C4-2B (cell line): ENCODE results near the gene MS4A15.

Source experiments
- CTCF ChIP-seq: fragments of 450-650 bp; conservative IDR thresholded peaks from 2 replicates; pipeline ENCODE4 v1.5.1; 2017; ENCODE audit warnings: mild to moderate bottlenecking
- ZFX ChIP-seq: fragments of 450-650 bp; IDR thresholded peaks from 2 replicates; pipeline ENCODE4 v1.6.1; 2017

- no peak for TF ChIP-seq CTCF
- no peak for TF ChIP-seq ZFX
These were observed 37.3 kb upstream of the MS4A15 start for GRCh38 chr11:60719391-60719790.
